ENCODE data around the gene FCAR. TPM values are rescaled to one million over a fixed set of nuclear protein-coding genes. Genes with fewer than 3 reads are reported as not detected.
A peak's percentile ranks its signal among the peaks of the same experiment; 100 is the strongest.
"Not testable (repeated sequence)": the region's sequence is repeated elsewhere in the genome, so short reads cannot be mapped to it uniquely, and the experiment has no call there.

The FCAR gene
- total RNA-seq, 2 donors from 2014 or later, result not detected

- ATAC-seq (replicated peaks), result no peak
- Mint-ChIP-seq H3K27ac (no peak overlapping the region), H3K4me1 (no peaks in the 10 kb centered on the region), H3K4me3 (no peak overlapping the region), H3K9me3 (no peaks in the 10 kb centered on the region), H3K36me3 (ENCODE audit: low read depth) (no peaks in the 10 kb centered on the region), H3K27me3 (peaks cover 5% of the 10 kb centered on the region)
Observed at GRCh38 chr19:54905421-54905802, 31.4 kb downstream of the FCAR start.

GRCh38 chr19:54905803-54906511, 31.9 kb downstream of the FCAR start, which contains the start of gene NCR1:
TSS of gene NCR1 (plus strand) at chr19:54906148. CDS start at chr19:54906188, 40 bp downstream.
- ATAC-seq (replicated peaks), result peak; percentile 57
- Mint-ChIP-seq H3K4me3 (no peak within 1 kb of the TSS), H3K9me3 (no peaks in the 10 kb centered on the region), H3K36me3 (ENCODE audit: low read depth) (no peaks in the 10 kb centered on the region), H3K4me1 (no peaks in the 10 kb centered on the region), H3K27me3 (peaks cover 9% of the 10 kb centered on the region), H3K27ac (no peak within 1 kb of the TSS)

GRCh38 chr19:54906819-54907218, 32.8 kb downstream of the FCAR start:
- Mint-ChIP-seq H3K27me3 (peaks cover 9% of the 10 kb centered on the region), H3K4me3 (no peak overlapping the region), H3K36me3 (ENCODE audit: low read depth) (no peaks in the 10 kb centered on the region), H3K9me3 (no peaks in the 10 kb centered on the region), H3K27ac (no peak overlapping the region), H3K4me1 (no peaks in the 10 kb centered on the region)
- no peak for ATAC-seq (replicated peaks)

GRCh38 chr19:54907899-54908298, 33.9 kb downstream of the FCAR start:
- H3K36me3 Mint-ChIP-seq (ENCODE audit: low read depth); ATAC-seq (replicated peaks); H3K4me1 Mint-ChIP-seq; H3K4me3 Mint-ChIP-seq; H3K9me3 Mint-ChIP-seq; H3K27ac Mint-ChIP-seq: not testable (repeated sequence)
- peaks cover 16% of the 10 kb centered on the region for H3K27me3 Mint-ChIP-seq

- no peaks in the 10 kb centered on the region for H3K4me1 Mint-ChIP-seq
- H3K27me3 Mint-ChIP-seq, result peaks cover 17% of the 10 kb centered on the region
- H3K9me3 Mint-ChIP-seq, result no peaks in the 10 kb centered on the region
- H3K36me3 Mint-ChIP-seq (ENCODE audit: low read depth), result no peaks in the 10 kb centered on the region
- no peak for ATAC-seq (replicated peaks)
- no peak overlapping the region for H3K27ac Mint-ChIP-seq
- H3K4me3 Mint-ChIP-seq, result no peak overlapping the region
Observed at GRCh38 chr19:54916822-54917221, 42.8 kb downstream of the FCAR start.

GRCh38 chr19:54918499-54918898, 44.5 kb downstream of the FCAR start:
- Mint-ChIP-seq H3K27me3 (peaks cover 15% of the 10 kb centered on the region), H3K36me3 (ENCODE audit: low read depth) (no peaks in the 10 kb centered on the region), H3K27ac (no peak overlapping the region), H3K4me1 (no peaks in the 10 kb centered on the region), H3K4me3 (no peak overlapping the region), H3K9me3 (no peaks in the 10 kb centered on the region)
- no peak for ATAC-seq (replicated peaks)

GRCh38 chr19:54919646-54920563, 45.9 kb downstream of the FCAR start:
- H3K9me3 Mint-ChIP-seq; H3K4me3 Mint-ChIP-seq; ATAC-seq (replicated peaks); H3K27ac Mint-ChIP-seq; H3K36me3 Mint-ChIP-seq (ENCODE audit: low read depth); H3K4me1 Mint-ChIP-seq: not testable (repeated sequence)
- H3K27me3 Mint-ChIP-seq, result peaks cover 14% of the 10 kb centered on the region

GRCh38 chr19:54921082-54921481, 47.0 kb downstream of the FCAR start:
- no peaks in the 10 kb centered on the region for H3K4me1 Mint-ChIP-seq
- no peak for ATAC-seq (replicated peaks)

GRCh38 chr19:54923276-54923675, 49.2 kb downstream of the FCAR start:
- no peak overlapping the region for H3K27ac Mint-ChIP-seq
- H3K4me1 Mint-ChIP-seq, result no peaks in the 10 kb centered on the region
- H3K36me3 Mint-ChIP-seq (ENCODE audit: low read depth), result no peaks in the 10 kb centered on the region
- no peak for ATAC-seq (replicated peaks)
- H3K27me3 Mint-ChIP-seq, result peaks cover 12% of the 10 kb centered on the region
- no peak overlapping the region for H3K4me3 Mint-ChIP-seq
- H3K9me3 Mint-ChIP-seq, result peaks cover 7% of the 10 kb centered on the region

More at GRCh38 chr19:54921082-54921481, 47.0 kb downstream of the FCAR start:
- no peaks in the 10 kb centered on the region for H3K36me3 Mint-ChIP-seq (ENCODE audit: low read depth)
- no peak overlapping the region for H3K27ac Mint-ChIP-seq
- H3K4me3 Mint-ChIP-seq, result no peak overlapping the region
- peaks cover 4% of the 10 kb centered on the region for H3K9me3 Mint-ChIP-seq
- H3K27me3 Mint-ChIP-seq, result peaks cover 12% of the 10 kb centered on the region

- H3K36me3 Mint-ChIP-seq (ENCODE audit: low read depth), result no peaks in the 10 kb centered on the region
- no peak overlapping the region for H3K4me3 Mint-ChIP-seq
- no peak for ATAC-seq (replicated peaks)
- peaks cover 14% of the 10 kb centered on the region for H3K9me3 Mint-ChIP-seq
- H3K27me3 Mint-ChIP-seq, result peaks cover 4% of the 10 kb centered on the region
- no peaks in the 10 kb centered on the region for H3K4me1 Mint-ChIP-seq
- H3K27ac Mint-ChIP-seq, result no peak overlapping the region
Observed at GRCh38 chr19:54928299-54928698, 54.3 kb downstream of the FCAR start.

GRCh38 chr19:54937926-54938325, 63.9 kb downstream of the FCAR start:
- H3K36me3 Mint-ChIP-seq (ENCODE audit: low read depth), result no peaks in the 10 kb centered on the region
- no peak overlapping the region for H3K27ac Mint-ChIP-seq
- peaks cover 3% of the 10 kb centered on the region for H3K27me3 Mint-ChIP-seq
- ATAC-seq (replicated peaks), result peak; percentile 79
- no peak overlapping the region for H3K4me3 Mint-ChIP-seq
- no peaks in the 10 kb centered on the region for H3K9me3 Mint-ChIP-seq
- no peaks in the 10 kb centered on the region for H3K4me1 Mint-ChIP-seq

GRCh38 chr19:54938906-54939305, 64.9 kb downstream of the FCAR start:
- H3K4me1 Mint-ChIP-seq, result no peaks in the 10 kb centered on the region
- H3K27me3 Mint-ChIP-seq, result peaks cover 3% of the 10 kb centered on the region
- H3K36me3 Mint-ChIP-seq (ENCODE audit: low read depth), result no peaks in the 10 kb centered on the region
- ATAC-seq (replicated peaks), result no peak
- no peak overlapping the region for H3K27ac Mint-ChIP-seq
- no peak overlapping the region for H3K4me3 Mint-ChIP-seq
- H3K9me3 Mint-ChIP-seq, result no peaks in the 10 kb centered on the region

GRCh38 chr19:54939538-54939937, 65.5 kb downstream of the FCAR start:
- ATAC-seq (replicated peaks); H3K27me3 Mint-ChIP-seq; H3K4me1 Mint-ChIP-seq; H3K4me3 Mint-ChIP-seq; H3K36me3 Mint-ChIP-seq (ENCODE audit: low read depth); H3K27ac Mint-ChIP-seq; H3K9me3 Mint-ChIP-seq: not testable (repeated sequence)

Data from activated T-helper 17 cell treated with anti-CD3 and anti-CD28 coated beads, Interleukin-2, amount 50 U/mL, for 72 hours (primary cell).